ENCODE measurements around the gene HNF1A.

Gene HNF1A

GRCh38 chr12:121009741-121010140 is 31.4 kb downstream of the HNF1A start:
- Histone ChIP-seq H2AFZ (no peak overlapping the region), H3K27ac (no peak overlapping the region), H3K4me3 (ENCODE audit: low read depth, low read length) (no peak overlapping the region), H3K9ac (no peak overlapping the region), H3K36me3 (ENCODE audit: control insufficient read depth, insufficient read depth, low read length) (no peaks in the 10 kb centered on the region), H3K79me2 (no peaks in the 10 kb centered on the region), H3K9me3 (ENCODE audit: control insufficient read depth, low read length) (no peaks in the 10 kb centered on the region), H3K4me2 (ENCODE audit: low read length) (no peak overlapping the region), H3K4me1 (no peaks in the 10 kb centered on the region), H3K27me3 (ENCODE audit: control insufficient read depth, insufficient read depth, low read length) (no peaks in the 10 kb centered on the region)
- TF ChIP-seq, protein P1, sequence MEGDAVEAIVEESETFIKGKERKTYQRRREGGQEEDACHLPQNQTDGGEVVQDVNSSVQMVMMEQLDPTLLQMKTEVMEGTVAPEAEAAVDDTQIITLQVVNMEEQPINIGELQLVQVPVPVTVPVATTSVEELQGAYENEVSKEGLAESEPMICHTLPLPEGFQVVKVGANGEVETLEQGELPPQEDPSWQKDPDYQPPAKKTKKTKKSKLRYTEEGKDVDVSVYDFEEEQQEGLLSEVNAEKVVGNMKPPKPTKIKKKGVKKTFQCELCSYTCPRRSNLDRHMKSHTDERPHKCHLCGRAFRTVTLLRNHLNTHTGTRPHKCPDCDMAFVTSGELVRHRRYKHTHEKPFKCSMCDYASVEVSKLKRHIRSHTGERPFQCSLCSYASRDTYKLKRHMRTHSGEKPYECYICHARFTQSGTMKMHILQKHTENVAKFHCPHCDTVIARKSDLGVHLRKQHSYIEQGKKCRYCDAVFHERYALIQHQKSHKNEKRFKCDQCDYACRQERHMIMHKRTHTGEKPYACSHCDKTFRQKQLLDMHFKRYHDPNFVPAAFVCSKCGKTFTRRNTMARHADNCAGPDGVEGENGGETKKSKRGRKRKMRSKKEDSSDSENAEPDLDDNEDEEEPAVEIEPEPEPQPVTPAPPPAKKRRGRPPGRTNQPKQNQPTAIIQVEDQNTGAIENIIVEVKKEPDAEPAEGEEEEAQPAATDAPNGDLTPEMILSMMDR (IDR thresholded peaks at IDR 0.05) = peak; percentile 31

GRCh38 chr12:121010860-121011259 is 32.5 kb downstream of the HNF1A start:
- Histone ChIP-seq H3K4me3 (ENCODE audit: low read depth, low read length) (no peak overlapping the region), H3K79me2 (peaks cover 9% of the 10 kb centered on the region), H3K36me3 (ENCODE audit: control insufficient read depth, insufficient read depth, low read length) (no peaks in the 10 kb centered on the region), H3K4me2 (ENCODE audit: low read length) (no peak overlapping the region), H3K9me3 (ENCODE audit: control insufficient read depth, low read length) (no peaks in the 10 kb centered on the region), H3K4me1 (peaks cover 9% of the 10 kb centered on the region), H3K27me3 (ENCODE audit: control insufficient read depth, insufficient read depth, low read length) (no peaks in the 10 kb centered on the region), H3K9ac (no peak overlapping the region), H2AFZ (no peak overlapping the region), H3K27ac (no peak overlapping the region)
- TF ChIP-seq, protein P1 (IDR thresholded peaks at IDR 0.05) = no peak

DNA sequence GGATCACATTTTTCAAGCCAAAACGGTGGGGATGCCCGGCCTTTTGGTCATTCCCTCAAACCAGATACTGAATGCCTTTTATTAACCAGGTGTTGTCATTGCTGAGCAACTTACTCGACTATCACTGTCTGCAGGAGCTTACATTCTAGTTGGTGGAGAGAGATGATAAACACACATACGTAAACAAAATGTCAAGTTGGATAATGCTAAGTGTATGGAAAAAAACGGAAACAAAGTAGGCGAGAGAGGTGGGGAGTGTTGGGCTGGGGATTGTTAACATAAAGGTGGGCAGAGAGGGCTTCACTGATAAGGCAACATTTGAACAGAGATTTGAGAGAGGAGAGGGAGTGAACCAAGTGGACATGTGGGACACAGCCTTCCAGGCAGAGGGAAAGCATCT is 33.5 kb downstream of the HNF1A start:
- H3K79me2 ChIP-seq = peaks cover 11% of the 10 kb centered on the region
- H3K4me1 ChIP-seq = peaks cover 9% of the 10 kb centered on the region
- no peak overlapping the region for H3K9ac ChIP-seq
- no peak overlapping the region for H3K4me3 ChIP-seq (ENCODE audit: low read depth, low read length)
- H3K27me3 ChIP-seq (ENCODE audit: control insufficient read depth, insufficient read depth, low read length) = no peaks in the 10 kb centered on the region
- TF ChIP-seq, protein P1 (IDR thresholded peaks at IDR 0.05) = no peak
- H3K4me2 ChIP-seq (ENCODE audit: low read length) = no peak overlapping the region
- no peak overlapping the region for H2AFZ ChIP-seq
- no peaks in the 10 kb centered on the region for H3K9me3 ChIP-seq (ENCODE audit: control insufficient read depth, low read length)
- H3K27ac ChIP-seq = no peak overlapping the region
- H3K36me3 ChIP-seq (ENCODE audit: control insufficient read depth, insufficient read depth, low read length) = no peaks in the 10 kb centered on the region

DNA sequence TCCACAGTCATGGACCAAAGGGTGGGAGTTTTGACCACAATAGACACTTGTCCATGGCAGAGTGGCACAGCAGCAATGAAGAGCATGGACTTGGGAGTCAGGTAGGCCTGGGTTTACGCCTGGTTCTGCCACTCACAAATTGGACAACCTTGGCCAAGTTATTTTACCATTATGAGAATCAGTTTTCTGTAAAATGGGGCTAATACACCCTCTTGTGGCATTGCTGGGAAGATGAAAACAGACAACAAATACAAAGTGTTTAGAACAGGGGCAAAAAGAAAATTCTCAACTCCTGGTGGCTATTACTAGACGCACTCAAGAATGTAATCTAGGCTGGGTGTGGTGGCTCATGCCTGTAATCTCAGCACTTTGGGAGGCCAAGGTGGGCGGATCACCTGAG is 35.4 kb downstream of the HNF1A start:
- H3K27ac ChIP-seq = no peak overlapping the region
- no peak overlapping the region for H3K9ac ChIP-seq
- H3K36me3 ChIP-seq (ENCODE audit: control insufficient read depth, insufficient read depth, low read length) = no peaks in the 10 kb centered on the region
- TF ChIP-seq, protein P1 (IDR thresholded peaks at IDR 0.05) = no peak
- no peaks in the 10 kb centered on the region for H3K27me3 ChIP-seq (ENCODE audit: control insufficient read depth, insufficient read depth, low read length)
- H3K9me3 ChIP-seq (ENCODE audit: control insufficient read depth, low read length) = no peaks in the 10 kb centered on the region
- H2AFZ ChIP-seq = no peak overlapping the region
- peaks cover 11% of the 10 kb centered on the region for H3K79me2 ChIP-seq
- no peak overlapping the region for H3K4me2 ChIP-seq (ENCODE audit: low read length)
- H3K4me1 ChIP-seq = peaks cover 9% of the 10 kb centered on the region
- H3K4me3 ChIP-seq (ENCODE audit: low read depth, low read length) = no peak overlapping the region

Data from parathyroid adenoma (tissue), 2 donors.